Lower leg skin (tissue), 4 donors: Measurements from ENCODE around the gene PRSS8. TPM values are rescaled to one million over a fixed set of nuclear protein-coding genes. Genes with fewer than 3 reads are reported as not detected.
"Not testable (repeated sequence)": the region's sequence is repeated elsewhere in the genome, so short reads cannot be mapped to it uniquely, and the experiment has no call there.

Experiments
- DNase-seq, 2 donors: peaks; one replicate each; pipeline ENCODE4 v3.0.0-alpha.2; 2019; ENCODE audit warnings: low spot score in 2 of 2
- H3K4me3 ChIP-seq: fragments of 200-600 bp; sonication (generic); 2 replicates; pipeline ENCODE4 v1.5.1; 2017; ENCODE audit warnings: mild to moderate bottlenecking, low read depth; ENCODE audit not compliant: poor library complexity, severe bottlenecking
- CTCF ChIP-seq, 3 donors: fragments of 450-650 bp; IDR thresholded peaks; one replicate each; pipeline ENCODE4 v1.5.1; 2016; ENCODE audit warnings: antibody characterized with exemption in 3 of 3, mild to moderate bottlenecking in 3 of 3, moderate library complexity in 2 of 3
- POLR2A ChIP-seq, 2 donors: fragments of 450-650 bp; IDR thresholded peaks; one replicate each; pipeline ENCODE4 v1.6.1; 2016 to 2017; ENCODE audit warnings: antibody characterized with exemption in 2 of 2, mild to moderate bottlenecking in 1 of 2, moderate library complexity in 1 of 2
- WGBS, 2 donors: methylation state at CpG; one replicate each; pipeline ENCODE4 v1.1.5; 2018; 5-methylcytosine and 5-hydroxymethylcytosine counted together
- intact Hi-C: fragments of 100-400 bp; cut with DNase I; formaldehyde crosslinking; loops from one replicate; pipeline ENCODE4 v1.15.0; 2023; ENCODE audit warnings: low total_unique reads
- total RNA-seq, 4 donors: library from RNA; depleted of rRNA; stranded (reverse); fragments of >200 nt; gene quantifications; one replicate each; pipeline ENCODE4 v1.1.0, GENCODE V29; 2016

PRSS8 gene
- total RNA-seq, 4 donors from 2014 or later: 147 to 223 (median 172) TPM

GRCh38 chr16:31142109-31143010 is 6.8 kb upstream of the PRSS8 start:
- DNase-seq: peak; percentile 98 to 100
- intact Hi-C loops: loop anchor here (10.0 kb wide), 1 partner anchor 158 kb away; the partner anchor contains the start of gene HSD3B7
- H3K4me3 ChIP-seq: peak overlapping the region; percentile 4
- peak in 1 of 3 donors; percentile 94 for TF ChIP-seq CTCF (IDR thresholded peaks at IDR 0.05)
- TF ChIP-seq POLR2A (IDR thresholded peaks at IDR 0.05): no peak
- WGBS, 2 donors: 0 to 2% methylated on average over 35 to 54 of the region's 89 CpGs

GRCh38 chr16:31141489-31142108 is 6.1 kb upstream of the PRSS8 start:
- WGBS, 2 donors: 14 to 18% methylated on average over 10 of the region's 10 CpGs
- no peak overlapping the region for H3K4me3 ChIP-seq
- peak in 1 of 2 donors; percentile 88 for DNase-seq
- intact Hi-C loops: loop anchor here (10.0 kb wide), 1 partner anchor 157 kb away; the partner anchor contains the start of gene HSD3B7
- TF ChIP-seq POLR2A (IDR thresholded peaks at IDR 0.05) (no peak), CTCF (IDR thresholded peaks at IDR 0.05) (no peak)

- intact Hi-C loops: loop anchor here (10.0 kb wide), 1 partner anchor 156 kb away; the partner anchor contains the start of gene HSD3B7
- not testable (repeated sequence) for H3K4me3 ChIP-seq, DNase-seq
- WGBS, 2 donors: 69 to 71% methylated on average over 9 of the region's 9 CpGs
Measured at GRCh38 chr16:31141071-31141469, 5.5 kb upstream of the PRSS8 start.

GRCh38 chr16:31138621-31139578 is 3.4 kb upstream of the PRSS8 start:
- H3K4me3 ChIP-seq: no peak overlapping the region
- DNase-seq: no peak
- intact Hi-C loops: no loop called here
- TF ChIP-seq POLR2A (IDR thresholded peaks at IDR 0.05) (no peak), CTCF (IDR thresholded peaks at IDR 0.05) (no peak)
- WGBS, 2 donors: 35 to 43% methylated on average over 27 of the region's 27 CpGs

GRCh38 chr16:31136822-31137499 is 1.4 kb upstream of the PRSS8 start:
- intact Hi-C loops, H3K4me3 ChIP-seq, DNase-seq: not testable (repeated sequence)
- 92 to 93% methylated on average over 20 of the region's 20 CpGs for WGBS, 2 donors

GRCh38 chr16:31136287-31136662 is 748 bp upstream of the PRSS8 start:
- intact Hi-C loops: no loop called here
- no peak overlapping the region for H3K4me3 ChIP-seq
- TF ChIP-seq POLR2A (IDR thresholded peaks at IDR 0.05): no peak
- no peak for DNase-seq
- WGBS, 2 donors: 72 to 80% methylated on average over 6 of the region's 6 CpGs
